ENCODE results near the gene SPATS2.
"Not testable (repeated sequence)": the region's sequence is repeated elsewhere in the genome, so short reads cannot be mapped to it uniquely, and the experiment has no call there.

SPATS2 gene

DNA sequence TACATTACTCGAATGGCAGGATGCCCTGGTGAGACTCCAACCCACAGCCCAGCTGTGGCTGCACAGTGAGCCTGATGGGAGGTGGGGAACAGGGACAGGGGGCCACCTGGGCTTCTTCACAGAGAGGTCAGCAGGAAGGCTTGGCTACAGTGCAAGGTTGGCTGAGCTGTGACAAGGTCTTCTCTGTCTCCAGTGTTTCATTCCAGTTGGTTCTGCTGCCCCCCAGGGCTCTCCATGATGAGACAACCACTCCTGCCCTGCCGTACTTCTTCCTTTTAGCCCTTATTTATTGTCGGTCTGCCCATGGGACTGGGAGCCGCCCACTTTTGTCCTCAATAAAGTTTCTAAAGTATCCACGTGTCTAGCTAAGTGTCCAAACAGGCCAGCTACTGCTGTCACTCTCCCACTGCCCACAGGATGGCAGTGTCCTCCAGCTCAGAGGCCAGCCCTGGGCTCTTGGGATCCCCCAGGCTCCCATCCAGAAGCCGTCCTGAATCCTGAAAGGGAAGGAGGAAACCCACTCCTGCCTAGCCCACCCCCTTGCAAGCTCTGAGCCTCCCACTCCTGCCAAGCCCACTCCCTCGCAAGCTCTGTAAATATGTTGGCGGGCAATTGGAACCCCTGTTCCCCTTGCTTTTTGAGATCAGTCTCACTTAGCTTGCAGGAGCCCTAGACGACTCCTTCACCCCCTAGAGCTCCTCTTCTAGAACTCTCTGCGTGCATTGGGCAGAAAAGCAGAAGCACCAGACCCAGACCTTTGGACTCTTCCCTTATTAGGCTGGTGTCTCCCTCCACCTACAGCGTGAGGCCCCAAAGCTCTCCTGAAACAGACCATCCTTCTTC is 35.7 kb upstream of the SPATS2 start:
- in situ Hi-C loops (cut with HindIII; ENCODE audit: low pct_unique_long_range_greater_than_20kb, low sequenced_read_pairs): no loop called here
- peak; percentile 85 to 91 for DNase-seq (ENCODE audit: low read depth in 1 of 2, low spot score in 1 of 2)

DNA sequence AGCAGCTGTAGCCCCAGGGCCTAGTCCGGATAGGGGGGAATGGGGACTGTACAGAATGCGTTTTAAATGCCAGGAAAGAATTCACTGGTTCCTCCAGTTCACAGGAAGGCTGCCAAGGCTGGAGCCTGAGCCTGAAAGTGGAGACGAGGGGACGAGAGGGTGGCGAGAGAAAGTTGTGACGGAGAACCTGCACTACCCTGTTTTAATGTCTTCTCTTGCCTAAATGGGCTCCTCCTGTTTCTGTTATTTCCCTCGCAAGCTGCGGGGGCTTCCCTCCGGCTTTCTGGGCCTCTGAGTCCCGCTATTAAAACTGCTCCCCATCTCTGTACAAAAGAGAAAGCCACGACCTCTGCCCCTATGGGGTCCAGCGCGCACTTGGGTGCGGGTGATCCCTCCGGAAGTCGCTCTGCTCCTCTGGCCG is 34.8 kb upstream of the SPATS2 start:
- no peak for DNase-seq (ENCODE audit: low read depth in 1 of 2, low spot score in 1 of 2)
- in situ Hi-C loops (cut with HindIII; ENCODE audit: low pct_unique_long_range_greater_than_20kb, low sequenced_read_pairs): no loop called here
- no peak for TF ChIP-seq JUND (IDR thresholded peaks at IDR 0.05; ENCODE audit: low read depth)

More for the DNA sequence above, 35.7 kb upstream of the SPATS2 start:
- no peak for TF ChIP-seq JUND (IDR thresholded peaks at IDR 0.05; ENCODE audit: low read depth)

DNA sequence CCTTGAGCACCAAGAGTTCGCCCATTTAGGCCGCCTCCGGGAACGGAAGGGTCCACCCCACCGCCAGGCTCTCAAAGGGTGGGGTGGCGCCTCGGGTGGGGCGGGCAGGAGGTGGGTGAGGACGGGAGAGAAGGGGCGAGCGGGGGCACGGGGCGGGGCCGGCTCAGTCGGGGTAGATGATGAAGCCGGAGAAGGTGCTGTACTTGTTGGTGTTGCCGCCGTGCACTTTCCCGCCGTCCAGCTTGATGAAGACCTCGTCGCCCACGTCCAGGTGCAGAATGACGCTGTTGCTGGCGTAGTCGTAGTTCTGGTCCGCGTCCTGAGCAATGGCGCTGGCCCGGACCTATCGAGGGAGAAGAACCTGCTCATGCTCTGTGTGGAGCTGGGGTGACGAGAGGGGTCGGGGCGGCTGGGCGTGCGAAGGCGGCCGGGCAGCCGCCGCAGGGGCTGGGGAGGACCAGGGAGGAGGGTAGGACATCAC is 34.3 kb upstream of the SPATS2 start:
- TF ChIP-seq JUND (IDR thresholded peaks at IDR 0.05; ENCODE audit: low read depth): no peak
- DNase-seq (ENCODE audit: low read depth in 1 of 2, low spot score in 1 of 2): no peak
- in situ Hi-C loops (cut with HindIII; ENCODE audit: low pct_unique_long_range_greater_than_20kb, low sequenced_read_pairs): no loop called here

DNA sequence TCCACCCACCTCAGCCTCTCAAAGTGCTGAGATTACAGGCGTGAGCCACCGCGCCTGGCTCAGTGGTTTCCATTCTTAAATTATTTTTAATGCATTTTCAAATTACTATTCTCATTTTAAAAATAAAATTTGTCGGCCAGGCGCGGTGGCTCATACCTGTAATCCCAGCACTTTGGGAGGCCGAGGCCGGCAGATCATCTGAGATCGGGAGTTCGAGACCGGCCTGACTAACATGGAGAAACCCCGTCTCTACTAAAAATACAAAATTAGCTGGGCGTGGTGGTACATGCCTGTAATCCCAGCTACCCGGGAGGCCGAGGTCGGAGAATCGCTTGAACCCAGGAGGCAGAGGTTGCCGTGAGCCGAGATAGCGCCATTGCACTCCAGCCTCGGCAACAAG is 33.5 kb upstream of the SPATS2 start:
- in situ Hi-C loops (cut with HindIII; ENCODE audit: low pct_unique_long_range_greater_than_20kb, low sequenced_read_pairs); DNase-seq (ENCODE audit: low read depth in 1 of 2, low spot score in 1 of 2): not testable (repeated sequence)

DNA sequence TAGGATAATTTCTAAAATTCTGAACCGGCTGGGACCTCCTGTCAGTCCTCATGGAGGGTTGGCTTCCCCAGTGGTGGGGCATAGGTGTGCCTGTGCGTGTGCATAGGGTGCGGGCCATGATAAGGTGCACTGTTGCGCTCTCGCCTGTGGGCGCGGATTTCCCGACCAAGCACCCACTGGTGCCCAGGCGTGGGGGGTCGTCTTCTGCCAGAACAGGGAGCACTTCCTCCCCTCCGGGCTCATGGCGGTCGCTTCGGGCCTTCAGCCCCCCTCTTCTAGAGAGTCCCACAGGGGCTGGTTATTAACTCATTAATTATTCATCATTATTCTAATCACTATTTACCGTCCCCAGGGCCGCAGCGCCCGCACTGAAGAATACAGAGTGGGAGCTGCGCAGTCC is 33.0 kb upstream of the SPATS2 start:
- in situ Hi-C loops (cut with HindIII; ENCODE audit: low pct_unique_long_range_greater_than_20kb, low sequenced_read_pairs): no loop called here

DNA sequence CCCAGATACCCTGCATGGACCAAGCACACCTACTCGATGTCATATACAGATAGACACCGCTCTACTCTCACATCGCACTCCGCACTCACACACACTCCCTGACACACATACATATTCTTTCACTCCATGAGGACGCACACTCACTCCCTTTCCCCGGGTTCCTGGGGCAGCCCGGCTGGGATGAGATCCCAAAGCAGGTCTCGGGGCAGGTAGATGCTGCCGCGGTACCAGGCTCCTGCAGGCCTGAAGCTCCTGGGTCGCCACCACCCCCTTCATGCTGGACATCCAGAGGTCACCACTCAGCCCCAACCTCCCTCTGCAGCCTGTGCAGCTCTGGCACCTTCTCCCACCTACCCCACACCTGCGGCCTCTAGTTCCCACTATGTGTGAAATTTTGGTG is 32.6 kb upstream of the SPATS2 start:
- no peak for TF ChIP-seq JUND (IDR thresholded peaks at IDR 0.05; ENCODE audit: low read depth)
- no peak for DNase-seq (ENCODE audit: low read depth in 1 of 2, low spot score in 1 of 2)
- in situ Hi-C loops (cut with HindIII; ENCODE audit: low pct_unique_long_range_greater_than_20kb, low sequenced_read_pairs): no loop called here

More for the DNA sequence above, 33.0 kb upstream of the SPATS2 start:
- no peak for TF ChIP-seq JUND (IDR thresholded peaks at IDR 0.05; ENCODE audit: low read depth)
- no peak for DNase-seq (ENCODE audit: low read depth in 1 of 2, low spot score in 1 of 2)

DNA sequence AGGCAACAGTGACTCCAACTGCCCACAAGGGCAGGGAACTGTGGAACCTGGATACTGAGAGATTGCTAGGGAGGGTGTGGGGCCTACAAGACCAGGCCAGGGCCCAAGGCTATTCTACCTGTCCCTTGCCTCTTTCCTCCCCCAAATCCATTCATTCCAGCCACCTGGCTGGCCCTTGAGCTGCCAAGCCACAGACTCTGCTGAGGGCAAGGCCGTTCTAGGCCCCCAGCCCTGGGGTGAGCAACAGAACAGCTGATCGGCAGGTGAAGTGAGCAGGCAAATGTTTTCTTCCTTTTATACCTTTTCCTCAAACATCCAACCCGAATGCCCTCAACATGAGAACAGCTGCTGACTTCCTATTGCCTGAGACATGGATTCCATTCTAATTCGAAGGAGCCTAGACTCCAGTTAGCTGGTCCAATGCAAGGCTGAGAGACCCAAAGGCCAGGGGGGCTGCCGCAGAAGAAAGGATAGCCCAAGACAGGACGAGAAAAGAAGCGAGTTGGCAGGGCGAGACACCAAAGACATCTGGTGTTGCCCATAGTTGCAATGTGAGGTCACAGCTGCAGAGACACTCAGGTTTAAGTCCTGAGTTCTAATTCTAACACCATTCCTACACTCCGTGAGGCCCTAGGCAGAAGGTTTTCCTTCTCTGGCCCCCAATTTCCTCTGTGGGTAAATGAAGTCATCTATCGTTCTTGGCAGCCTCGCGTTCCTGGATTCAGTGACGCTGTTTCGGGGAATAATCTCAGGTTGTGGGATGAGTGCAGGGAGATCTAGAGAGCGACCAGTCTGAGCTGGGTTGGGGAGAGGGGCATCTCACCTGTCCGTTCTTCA is 31.9 kb upstream of the SPATS2 start:
- DNase-seq (ENCODE audit: low read depth in 1 of 2, low spot score in 1 of 2): no peak
- in situ Hi-C loops (cut with HindIII; ENCODE audit: low pct_unique_long_range_greater_than_20kb, low sequenced_read_pairs): no loop called here
- TF ChIP-seq JUND (IDR thresholded peaks at IDR 0.05; ENCODE audit: low read depth): no peak

DNA sequence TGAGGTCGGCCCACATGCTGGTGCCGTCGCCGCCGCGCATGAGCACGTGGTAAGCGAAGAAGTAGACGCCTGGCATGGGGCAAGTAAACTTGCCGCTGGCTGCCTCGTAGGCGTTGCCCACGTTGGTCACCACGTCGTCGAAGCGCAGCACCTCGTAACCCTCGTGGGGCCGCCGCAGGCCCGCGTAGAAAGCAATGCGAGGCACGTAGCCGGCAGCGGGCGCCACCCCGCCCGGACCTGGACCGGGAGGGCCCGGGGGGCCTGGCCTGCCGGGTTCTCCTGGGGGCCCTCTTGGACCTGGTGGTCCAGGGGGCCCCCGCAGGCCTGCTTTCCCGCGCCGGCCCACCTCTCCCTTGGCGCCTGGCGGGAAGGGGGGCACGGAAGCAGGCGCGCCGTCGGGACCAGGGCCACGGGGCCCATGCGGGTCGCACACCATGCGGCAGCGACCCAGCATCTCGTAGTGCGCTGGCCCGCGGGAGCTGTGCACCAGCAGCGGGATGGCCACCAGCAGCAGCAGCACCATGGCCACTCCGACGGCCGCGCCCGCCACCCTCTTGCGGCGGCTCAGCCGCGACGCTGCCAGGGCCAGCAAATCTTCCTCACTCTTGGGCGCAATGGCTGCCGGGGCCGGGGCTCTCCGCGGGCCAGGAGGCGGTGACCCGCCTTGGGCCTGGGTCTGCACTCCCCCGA is 31.2 kb upstream of the SPATS2 start:
- TF ChIP-seq JUND (IDR thresholded peaks at IDR 0.05; ENCODE audit: low read depth): no peak
- in situ Hi-C loops (cut with HindIII; ENCODE audit: low pct_unique_long_range_greater_than_20kb, low sequenced_read_pairs): no loop called here
- no peak for DNase-seq (ENCODE audit: low read depth in 1 of 2, low spot score in 1 of 2)

DNA sequence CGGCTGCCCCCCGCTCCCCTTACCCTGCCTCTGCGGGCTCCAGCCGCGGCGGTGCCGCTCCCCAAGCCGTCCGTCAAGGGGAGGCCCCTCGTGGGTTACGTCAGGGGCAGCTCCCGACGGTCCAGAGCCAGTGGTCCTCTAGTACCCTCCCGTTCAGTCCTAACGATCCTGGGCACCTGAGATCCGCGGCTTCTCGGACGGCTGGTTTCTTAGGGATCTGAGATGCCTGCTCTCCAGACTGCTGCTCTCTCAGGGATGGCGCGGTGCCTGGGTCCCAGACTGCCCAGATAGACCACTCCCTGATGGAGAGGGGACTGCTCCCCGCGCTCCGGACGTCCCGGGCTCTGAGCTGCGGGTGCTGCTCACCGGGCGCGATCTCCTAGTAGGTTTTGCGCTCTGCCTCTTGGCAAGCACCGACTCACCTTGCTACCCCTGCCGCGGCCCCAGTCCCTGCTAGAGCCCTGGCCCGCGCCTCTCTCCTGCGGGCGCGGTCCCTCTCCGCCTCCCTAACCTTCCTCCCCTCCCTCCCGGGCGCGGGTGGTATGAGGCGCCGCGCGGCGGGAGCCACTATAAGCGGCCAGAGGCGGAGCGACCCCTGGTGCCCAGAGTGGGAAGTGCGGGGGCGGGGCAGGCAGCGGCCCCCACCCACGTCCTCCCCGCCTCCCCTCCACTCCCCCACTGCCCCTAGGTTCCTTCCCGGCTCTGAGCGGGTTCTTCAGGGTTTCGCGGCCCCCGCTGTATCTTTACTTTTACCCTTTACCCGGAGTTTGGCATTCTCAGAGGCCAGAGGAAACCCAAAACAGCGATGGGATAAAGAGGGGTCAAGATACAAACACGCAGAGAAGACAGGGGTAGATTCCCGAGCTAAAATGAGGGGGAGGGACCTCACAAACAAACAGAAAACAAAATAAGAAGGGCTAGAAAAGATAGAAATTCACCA is 30.3 kb upstream of the SPATS2 start, which contains the start of gene C1QL4:
C1QL4 (minus strand) TSS at position 544 of the 940 bp plus-strand sequence. CDS start 711 bp downstream, outside the sequence.
- in situ Hi-C loops (cut with HindIII; ENCODE audit: low pct_unique_long_range_greater_than_20kb, low sequenced_read_pairs): no loop called here
- no peak for TF ChIP-seq JUND (IDR thresholded peaks at IDR 0.05; ENCODE audit: low read depth)
- peak; percentile 86 to 96 for DNase-seq (ENCODE audit: low read depth in 1 of 2, low spot score in 1 of 2)

DNA sequence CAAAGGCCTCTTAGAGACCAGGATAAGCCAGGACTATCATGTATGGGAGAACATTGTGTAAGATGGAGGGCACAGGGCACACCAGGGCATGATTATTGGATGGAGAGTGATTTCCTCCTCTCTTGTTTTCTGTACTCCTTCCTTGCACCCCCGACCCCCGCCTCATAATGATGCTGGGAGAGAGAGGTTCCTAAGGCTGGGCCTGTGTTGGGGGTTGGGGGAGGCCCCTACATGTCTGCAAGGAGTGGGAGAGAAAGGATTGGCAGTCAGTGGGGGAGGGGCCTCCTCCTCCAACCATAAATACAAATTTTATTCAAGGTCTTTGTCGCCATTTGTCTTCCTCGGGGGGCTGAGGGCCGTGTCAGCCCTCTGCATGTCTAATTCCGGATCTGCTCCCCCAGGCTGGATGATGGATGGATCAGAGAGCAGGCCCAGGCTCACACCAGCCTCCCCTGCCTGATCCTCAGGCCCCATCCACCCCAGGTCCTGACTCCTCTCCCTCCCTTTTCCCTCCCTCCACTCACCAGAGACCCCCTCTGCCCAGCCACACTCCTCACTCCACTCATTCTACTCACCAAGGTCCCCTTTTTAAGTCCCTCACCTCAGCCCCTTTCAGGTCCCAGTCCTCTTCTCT is 28.3 kb upstream of the SPATS2 start:
- no peak for TF ChIP-seq JUND (IDR thresholded peaks at IDR 0.05; ENCODE audit: low read depth)
- no peak for DNase-seq (ENCODE audit: low read depth in 1 of 2, low spot score in 1 of 2)
- in situ Hi-C loops (cut with HindIII; ENCODE audit: low pct_unique_long_range_greater_than_20kb, low sequenced_read_pairs): no loop called here

DNA sequence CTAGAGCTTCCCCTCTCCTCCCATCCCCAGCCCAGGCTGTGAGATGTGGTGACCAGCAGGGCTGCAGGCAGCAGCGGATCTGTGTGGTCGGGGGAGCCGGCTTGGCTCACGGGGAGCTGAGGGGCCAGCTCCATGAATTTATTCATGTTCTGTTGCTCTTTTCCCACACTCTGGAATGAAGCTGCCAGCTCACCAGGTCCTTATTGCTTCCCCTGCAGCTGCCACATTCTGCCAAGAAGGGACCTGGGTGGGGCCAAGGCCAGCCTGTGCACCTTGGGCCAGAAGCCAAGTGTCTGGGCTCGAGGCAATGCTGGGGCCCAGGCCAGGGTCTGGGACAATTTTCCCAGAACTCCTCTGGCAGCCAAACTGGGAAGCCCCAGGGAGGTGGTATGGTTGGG is 27.8 kb upstream of the SPATS2 start:
- in situ Hi-C loops (cut with HindIII; ENCODE audit: low pct_unique_long_range_greater_than_20kb, low sequenced_read_pairs): no loop called here
- no peak for TF ChIP-seq JUND (IDR thresholded peaks at IDR 0.05; ENCODE audit: low read depth)

More for the DNA sequence above, 27.8 kb upstream of the SPATS2 start:
- DNase-seq (ENCODE audit: low read depth in 1 of 2, low spot score in 1 of 2): no peak

All from T47D (cell line).